ENCODE measurements around the gene HCAR1.

The HCAR1 gene

GRCh38 chr12:122749569-122750332 is 19.1 kb upstream of the HCAR1 start:
- Histone ChIP-seq H3K27me3 (ENCODE audit: insufficient read depth, low read length, poor library complexity) (no peaks in the 10 kb centered on the region), H3K27ac (ENCODE audit: low read length) (no peak overlapping the region), H2AFZ (ENCODE audit: low read depth, low read length) (no peak overlapping the region), H3K9ac (ENCODE audit: low read depth, low read length) (no peak overlapping the region), H3K4me3 (ENCODE audit: low read depth in 1 of 2, low read length in 2 of 2) (no peak overlapping the region), H4K20me1 (ENCODE audit: insufficient read depth, low read length) (peaks cover 10% of the 10 kb centered on the region; the same call in 1 of the 2 replicates), H3K36me3 (ENCODE audit: insufficient read depth, low read length) (peaks cover 18% of the 10 kb centered on the region), H3K9me3 (ENCODE audit: insufficient read depth, low read length, severe bottlenecking) (no peaks in the 10 kb centered on the region), H3K4me1 (ENCODE audit: insufficient read depth, low read length) (peaks cover 29% of the 10 kb centered on the region), H3K4me2 (ENCODE audit: insufficient read depth, low read length) (no peak overlapping the region), H3K79me2 (ENCODE audit: insufficient read depth, low read length) (peaks cover 21% of the 10 kb centered on the region)
- no peak for DNase-seq
- no peak for TF ChIP-seq CTCF (IDR thresholded peaks at IDR 0.05; ENCODE audit: borderline replicate concordance, extremely low read depth, low read length, poor library complexity, severe bottlenecking)
- no peak for TF ChIP-seq EZH2 (IDR thresholded peaks at IDR 0.05; ENCODE audit: borderline replicate concordance, low read depth, low read length, severe bottlenecking)
- ATAC-seq (ENCODE audit: insufficient read depth, low read depth) = no peak

GRCh38 chr12:122747224-122748135 is 16.8 kb upstream of the HCAR1 start:
- no peak overlapping the region for H2AFZ ChIP-seq (ENCODE audit: low read depth, low read length)
- no peaks in the 10 kb centered on the region for H3K36me3 ChIP-seq (ENCODE audit: insufficient read depth, low read length)
- no peak overlapping the region for H3K4me2 ChIP-seq (ENCODE audit: insufficient read depth, low read length)
- no peaks in the 10 kb centered on the region for H3K27me3 ChIP-seq (ENCODE audit: insufficient read depth, low read length, poor library complexity)
- H3K9ac ChIP-seq (ENCODE audit: low read depth, low read length) = no peak overlapping the region
- peaks cover 14% of the 10 kb centered on the region for H3K4me1 ChIP-seq (ENCODE audit: insufficient read depth, low read length)
- H3K79me2 ChIP-seq (ENCODE audit: insufficient read depth, low read length) = no peaks in the 10 kb centered on the region
- H3K9me3 ChIP-seq (ENCODE audit: insufficient read depth, low read length, severe bottlenecking) = no peaks in the 10 kb centered on the region
- no peak overlapping the region for H3K4me3 ChIP-seq (ENCODE audit: low read depth in 1 of 2, low read length in 2 of 2)
- H3K27ac ChIP-seq (ENCODE audit: low read length) = no peak overlapping the region
- DNase-seq (no peak), ATAC-seq (ENCODE audit: insufficient read depth, low read depth) (no peak)
- TF ChIP-seq EZH2 (IDR thresholded peaks at IDR 0.05; ENCODE audit: borderline replicate concordance, low read depth, low read length, severe bottlenecking) (no peak), CTCF (IDR thresholded peaks at IDR 0.05; ENCODE audit: borderline replicate concordance, extremely low read depth, low read length, poor library complexity, severe bottlenecking) (no peak)
- H4K20me1 ChIP-seq (ENCODE audit: insufficient read depth, low read length) = no peaks in the 10 kb centered on the region

- H4K20me1 ChIP-seq (ENCODE audit: insufficient read depth, low read length) = no peaks in the 10 kb centered on the region
- H3K9me3 ChIP-seq (ENCODE audit: insufficient read depth, low read length, severe bottlenecking) = no peaks in the 10 kb centered on the region
- H3K27ac ChIP-seq (ENCODE audit: low read length) = no peak overlapping the region
- no peak for TF ChIP-seq CTCF (IDR thresholded peaks at IDR 0.05; ENCODE audit: borderline replicate concordance, extremely low read depth, low read length, poor library complexity, severe bottlenecking)
- TF ChIP-seq EZH2 (IDR thresholded peaks at IDR 0.05; ENCODE audit: borderline replicate concordance, low read depth, low read length, severe bottlenecking) = no peak
- DNase-seq = no peak
- H3K4me1 ChIP-seq (ENCODE audit: insufficient read depth, low read length) = no peaks in the 10 kb centered on the region
- H2AFZ ChIP-seq (ENCODE audit: low read depth, low read length) = no peak overlapping the region
- H3K4me3 ChIP-seq (ENCODE audit: low read depth in 1 of 2, low read length in 2 of 2) = no peak overlapping the region
- H3K27me3 ChIP-seq (ENCODE audit: insufficient read depth, low read length, poor library complexity) = no peaks in the 10 kb centered on the region
- no peak for ATAC-seq (ENCODE audit: insufficient read depth, low read depth)
- H3K36me3 ChIP-seq (ENCODE audit: insufficient read depth, low read length) = no peaks in the 10 kb centered on the region
- no peaks in the 10 kb centered on the region for H3K79me2 ChIP-seq (ENCODE audit: insufficient read depth, low read length)
- no peak overlapping the region for H3K9ac ChIP-seq (ENCODE audit: low read depth, low read length)
- H3K4me2 ChIP-seq (ENCODE audit: insufficient read depth, low read length) = no peak overlapping the region
These were observed 13.4 kb upstream of the HCAR1 start for GRCh38 chr12:122743895-122744525.

All from DND-41 (cell line).